Stimulated activated CD4-positive, alpha-beta T cell treated with anti-CD3 and anti-CD28 coated beads, Interleukin-4, amount 100 ng/mL, for 24 hours (primary cell): ENCODE results near the gene MINDY1.

ENCODE experiments used
- DNase-seq: peaks from one replicate; pipeline ENCODE4 v3.0.0-alpha.2; 2020

The MINDY1 gene

DNA sequence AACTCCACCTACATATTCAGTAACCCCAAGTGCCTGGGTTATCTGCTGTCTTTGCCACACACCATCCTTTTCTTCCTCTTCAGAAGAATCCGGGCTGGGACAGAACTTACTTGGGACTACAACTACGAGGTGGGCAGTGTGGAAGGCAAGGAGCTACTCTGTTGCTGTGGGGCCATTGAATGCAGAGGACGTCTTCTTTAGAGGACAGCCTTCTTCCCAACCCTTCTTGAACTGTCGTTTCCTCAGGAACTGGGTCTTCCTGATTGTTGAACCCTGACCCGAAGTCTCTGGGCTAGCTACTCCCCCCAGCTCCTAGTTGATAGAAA, 42.6 kb downstream of the MINDY1 start:
- no peak for DNase-seq

DNA sequence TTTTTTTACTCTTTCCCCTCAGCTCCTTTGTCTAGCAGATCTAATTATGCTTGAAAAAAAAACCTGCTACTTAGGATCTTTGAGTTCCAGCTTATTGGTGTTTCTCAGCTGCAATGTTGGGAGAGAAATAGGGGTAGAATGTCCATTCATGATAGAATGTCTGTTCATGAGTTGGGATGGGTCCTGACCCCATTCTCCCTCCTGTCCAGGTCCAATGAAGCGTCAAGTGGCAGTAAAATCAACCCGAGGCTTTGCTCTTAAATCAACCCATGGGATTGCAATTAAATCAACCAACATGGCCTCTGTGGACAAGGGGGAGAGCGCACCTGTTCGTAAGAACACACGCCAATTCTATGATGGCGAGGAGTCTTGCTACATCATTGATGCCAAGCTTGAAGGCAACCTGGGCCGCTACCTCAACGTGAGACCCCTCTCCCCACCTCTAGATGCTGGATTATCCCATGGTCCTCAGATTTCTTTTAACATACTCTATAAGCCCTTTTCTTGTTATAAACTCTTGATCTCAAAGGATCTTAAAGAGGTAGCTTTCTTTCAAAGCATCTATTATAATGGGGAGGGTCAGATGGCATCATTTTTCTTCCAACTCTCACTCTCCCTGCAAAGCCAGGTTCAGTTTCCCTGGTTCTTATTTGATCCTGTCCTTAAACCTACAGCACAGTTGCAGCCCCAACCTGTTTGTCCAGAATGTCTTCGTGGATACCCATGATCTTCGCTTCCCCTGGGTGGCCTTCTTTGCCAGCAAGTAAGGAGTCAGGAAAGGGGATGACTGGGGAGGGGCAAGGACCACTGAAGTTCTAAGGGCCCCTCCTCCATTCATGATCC, 43.2 kb downstream of the MINDY1 start:
- DNase-seq, result no peak

DNA sequence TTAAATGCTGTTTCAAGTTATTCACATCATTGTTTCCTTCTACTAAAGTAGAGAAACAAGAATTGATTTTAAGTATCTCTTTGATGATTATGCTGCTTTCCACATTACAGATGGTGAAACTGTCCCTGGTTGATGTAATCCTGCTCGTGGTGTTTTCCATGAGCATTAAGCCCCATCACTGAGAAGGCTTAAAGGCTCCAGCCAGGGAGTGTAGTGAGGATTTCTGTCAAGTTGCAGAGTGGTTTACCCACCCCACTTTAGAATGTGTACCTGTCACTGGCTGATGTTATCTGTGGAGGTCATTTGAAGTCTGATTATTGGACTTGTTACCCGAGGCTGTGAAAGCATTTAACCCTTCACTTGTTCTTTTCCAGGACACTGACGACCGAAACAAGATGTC, 44.9 kb downstream of the MINDY1 start:
- DNase-seq, result no peak

DNA sequence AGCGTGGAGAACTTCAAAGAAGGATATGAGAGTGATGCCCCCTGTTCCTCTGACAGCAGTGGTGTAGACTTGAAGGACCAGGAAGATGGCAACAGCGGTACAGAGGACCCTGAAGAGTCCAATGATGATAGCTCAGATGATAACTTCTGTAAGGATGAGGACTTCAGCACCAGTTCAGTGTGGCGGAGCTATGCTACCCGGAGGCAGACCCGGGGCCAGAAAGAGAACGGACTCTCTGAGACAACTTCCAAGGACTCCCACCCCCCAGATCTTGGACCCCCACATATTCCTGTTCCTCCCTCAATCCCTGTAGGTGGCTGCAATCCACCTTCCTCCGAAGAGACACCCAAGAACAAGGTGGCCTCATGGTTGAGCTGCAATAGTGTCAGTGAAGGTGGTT, 46.1 kb downstream of the MINDY1 start:
- no peak for DNase-seq

DNA sequence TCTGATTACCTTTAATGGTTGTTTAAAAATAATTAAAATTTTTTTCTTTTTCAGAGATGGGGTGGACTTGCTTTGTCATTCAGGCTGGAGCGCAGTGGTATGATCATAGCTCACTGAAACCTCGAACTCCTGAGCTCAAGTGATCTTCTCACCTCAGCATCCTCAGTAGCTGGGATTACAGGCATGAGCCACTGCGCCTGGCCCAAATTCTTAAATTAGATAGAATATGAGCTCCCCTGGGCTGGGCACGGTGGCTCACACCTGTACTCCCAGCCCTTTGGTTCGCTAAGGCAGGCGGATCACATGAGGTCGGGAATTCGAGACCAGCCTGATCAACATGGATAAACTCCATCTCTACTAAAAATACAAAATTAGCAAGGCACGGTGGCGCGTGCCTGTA, 49.0 kb downstream of the MINDY1 start:
- no peak for DNase-seq

DNA sequence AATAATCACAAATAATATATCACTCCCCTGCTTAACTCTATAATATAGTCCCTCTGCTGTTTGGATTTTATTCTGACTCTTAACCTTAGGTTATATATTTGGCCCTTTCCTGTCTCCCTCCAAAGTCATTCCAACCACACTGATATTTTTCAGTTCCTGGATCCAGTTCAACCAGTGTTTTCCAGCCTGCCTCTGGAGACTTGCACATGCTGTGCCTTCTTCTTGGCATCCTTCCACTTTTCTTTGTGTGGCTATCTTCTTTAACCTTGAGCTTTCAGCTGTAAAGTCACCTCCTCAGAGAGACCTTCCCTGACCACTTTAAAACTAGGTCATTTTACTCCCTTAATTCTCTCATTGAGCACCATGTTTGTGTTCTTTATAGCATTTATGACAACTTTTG, 51.4 kb downstream of the MINDY1 start:
- no peak for DNase-seq

DNA sequence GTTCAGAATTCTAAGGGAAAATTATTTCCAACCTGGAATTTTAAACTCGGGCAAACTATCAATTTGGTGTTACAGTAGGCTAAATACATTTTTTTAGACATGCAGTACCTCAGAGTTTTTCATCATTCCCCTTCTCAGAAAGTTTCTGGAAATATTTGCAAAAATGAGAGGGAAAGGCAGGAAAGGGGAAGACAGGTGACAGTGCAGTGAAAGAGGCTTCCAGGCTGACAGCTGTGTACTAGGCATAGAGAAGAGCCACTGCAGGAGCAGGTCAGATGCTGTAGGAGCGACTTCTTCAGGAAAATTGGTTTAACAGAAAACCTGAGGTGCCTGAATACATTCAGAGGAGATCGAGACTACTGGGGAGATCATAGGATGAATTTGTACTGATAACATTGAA, 52.0 kb downstream of the MINDY1 start:
- DNase-seq, result no peak
